Islet precursor cell (in vitro differentiated cells): ENCODE measurements around the gene FAM25G.
"Not testable (repeated sequence)": the region's sequence is repeated elsewhere in the genome, so short reads cannot be mapped to it uniquely, and the experiment has no call there.

Experiments
- DNase-seq: peaks from one replicate; pipeline ENCODE4 v3.0.0-alpha.2; 2018

FAM25G gene

DNA sequence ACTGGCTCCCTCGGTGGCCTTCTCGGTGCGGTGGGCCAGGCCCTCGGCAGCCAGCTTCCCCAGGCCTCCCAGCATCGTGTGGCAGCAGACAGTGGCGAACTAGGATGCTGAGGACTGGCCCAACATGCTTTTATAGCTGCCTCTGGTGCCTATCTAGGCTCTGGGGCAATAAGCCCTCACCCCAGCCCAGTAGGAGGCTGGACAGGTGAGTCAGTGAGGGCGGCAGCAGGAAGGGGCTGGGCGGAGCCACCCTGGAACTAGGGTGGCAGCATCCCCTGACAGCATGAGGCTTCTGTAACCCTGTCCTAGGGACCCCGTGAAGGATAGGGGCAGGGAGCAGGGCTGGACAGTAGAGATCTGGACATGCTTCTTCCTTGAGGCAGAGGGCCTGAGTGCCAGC, at the start of gene FAM25G:
FAM25G (minus strand) TSS at position 101 of the 400 bp plus-strand sequence; CDS start at position 75, 26 bp downstream.
- not testable (repeated sequence) for DNase-seq

DNA sequence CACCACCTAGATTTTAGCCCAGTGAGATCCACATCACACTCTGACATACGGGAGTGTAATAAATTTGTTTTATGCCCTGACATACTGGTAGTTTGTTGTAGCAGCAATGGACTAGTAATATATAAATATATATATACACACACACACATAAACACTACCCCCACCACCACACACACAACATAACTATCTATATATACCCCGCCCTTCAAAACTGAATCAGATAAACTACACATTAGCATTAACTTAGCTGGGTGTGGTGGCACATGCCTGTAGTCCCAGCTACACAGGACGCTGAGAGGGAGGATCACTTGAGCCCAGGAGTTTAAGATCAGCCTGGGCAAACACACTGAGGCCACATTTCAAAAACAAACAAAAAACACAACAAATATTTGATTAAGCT, 44.9 kb upstream of the FAM25G start:
- not testable (repeated sequence) for DNase-seq

DNA sequence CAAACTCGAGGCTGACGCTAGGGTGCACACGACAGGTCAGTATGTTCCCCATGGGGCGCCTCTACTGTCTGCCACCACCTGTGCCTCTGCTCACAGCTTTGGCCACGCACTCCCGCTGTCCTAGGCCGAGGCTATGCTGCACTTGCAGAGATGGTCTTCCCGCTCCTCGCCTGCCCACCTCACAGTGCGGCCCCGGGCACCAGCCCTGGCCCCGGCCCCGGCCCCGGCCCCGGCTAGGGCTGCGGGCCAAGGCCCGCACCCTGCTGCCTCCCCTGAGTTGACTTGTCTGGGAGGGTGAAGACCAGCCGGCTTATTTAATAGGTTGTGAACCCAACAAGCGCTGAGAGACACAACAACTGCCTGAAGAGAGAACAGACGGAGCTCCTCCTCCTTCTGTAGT, 32.0 kb upstream of the FAM25G start, which contains the start of gene AGAP9:
AGAP9 (minus strand) TSS at position 164 of the 400 bp plus-strand sequence; CDS start at position 52, 112 bp downstream.
- DNase-seq = not testable (repeated sequence)

DNA sequence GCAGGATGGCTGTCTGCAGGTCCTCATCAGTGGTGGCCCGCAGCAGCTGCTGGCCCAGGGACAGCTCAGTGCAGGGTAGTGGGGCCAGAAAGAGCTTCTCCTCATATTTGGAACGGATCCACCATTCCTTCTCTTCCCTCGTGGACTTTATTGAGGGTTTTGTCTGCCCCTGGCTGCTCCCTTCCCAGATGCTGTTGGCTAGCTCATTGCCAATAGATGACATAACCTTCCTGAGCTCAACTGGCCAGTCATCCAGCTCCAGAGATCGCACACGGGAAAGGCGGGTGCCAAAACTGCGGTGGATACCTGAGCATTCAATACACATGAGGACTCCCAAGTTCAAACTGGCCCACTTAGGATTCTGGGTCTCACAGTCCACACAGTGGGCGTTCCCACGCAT, 10.8 kb upstream of the FAM25G start:
- DNase-seq = not testable (repeated sequence)

DNA sequence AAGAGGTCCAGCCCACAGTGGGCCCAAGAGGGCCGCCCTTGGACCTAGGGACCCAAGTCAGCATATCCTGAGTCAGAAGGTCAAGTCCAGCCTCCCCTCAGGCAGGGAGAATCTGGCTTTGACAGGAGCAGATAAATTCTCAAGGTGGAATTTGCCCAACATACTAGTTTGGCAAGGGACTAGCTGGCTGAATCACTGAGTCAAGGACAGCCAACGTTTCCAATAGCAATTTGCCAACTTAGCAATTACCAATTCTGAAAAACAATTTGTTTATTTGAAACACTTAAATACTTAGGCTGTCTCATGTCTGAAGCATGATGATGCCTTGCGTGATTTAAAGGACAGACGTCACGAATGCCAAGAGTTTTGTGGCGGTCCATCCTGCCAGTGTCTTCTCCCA, 2.7 kb upstream of the FAM25G start:
- DNase-seq = not testable (repeated sequence)

DNA sequence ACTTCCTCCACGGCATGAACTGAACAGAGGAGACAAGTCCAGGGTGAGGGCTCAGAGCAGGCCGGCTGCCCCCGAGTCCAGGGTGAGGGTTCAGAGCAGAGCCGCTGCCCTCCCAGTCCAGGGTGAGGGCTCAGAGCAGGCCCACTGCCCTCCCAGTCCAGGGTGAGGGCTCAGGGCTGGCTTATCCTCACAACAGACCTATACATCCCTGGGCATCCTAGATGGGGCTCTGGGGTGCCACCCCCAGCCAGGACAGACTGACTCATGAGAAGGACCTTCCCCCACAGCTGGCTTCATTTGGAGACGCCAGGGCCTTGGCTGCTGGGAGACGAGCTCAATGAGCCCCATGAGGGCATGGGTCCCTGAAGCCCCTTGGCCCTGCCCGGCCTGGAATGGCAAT, 1.9 kb downstream of the FAM25G start:
- DNase-seq = not testable (repeated sequence)

DNA sequence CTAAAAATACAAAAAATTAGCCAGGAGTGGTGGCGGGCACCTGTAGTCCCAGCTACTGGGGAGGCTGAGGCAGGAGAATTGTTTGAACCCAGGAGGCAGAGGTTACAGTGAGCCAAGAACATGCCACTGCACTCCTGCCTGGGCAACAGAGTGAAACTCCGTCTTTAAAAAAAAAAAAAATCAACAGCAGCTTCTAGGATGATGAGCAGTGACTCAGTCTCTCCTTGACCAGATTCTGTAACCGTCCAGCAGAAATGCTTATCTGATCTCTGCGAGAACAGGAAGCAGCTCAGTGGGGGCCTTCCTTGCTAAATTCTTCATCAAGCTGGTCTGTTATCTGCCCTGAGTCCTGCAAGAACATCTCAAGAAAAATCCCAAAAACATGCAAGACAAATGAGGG, 5.6 kb downstream of the FAM25G start:
- peak; percentile 50 for DNase-seq

DNA sequence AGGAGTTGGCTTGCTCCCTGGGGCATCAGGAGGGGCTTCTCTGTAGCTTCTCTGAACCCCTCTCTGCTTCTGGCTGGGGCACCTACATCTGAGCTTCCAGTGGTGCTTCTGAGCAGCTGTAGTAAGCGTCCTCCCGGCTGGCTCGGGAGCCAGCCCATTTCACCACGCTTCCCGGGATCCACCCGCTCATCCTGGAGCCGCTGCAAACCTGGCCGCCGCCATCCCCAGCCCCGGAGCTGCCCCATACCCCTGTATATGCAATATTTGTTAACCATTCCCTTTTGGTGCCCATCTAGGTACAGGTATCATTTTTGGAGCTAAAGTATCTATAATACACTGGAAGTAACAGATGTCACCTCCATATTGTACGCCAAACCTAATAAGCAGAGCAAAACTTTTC, 6.7 kb downstream of the FAM25G start:
- DNase-seq = peak; percentile 24

DNA sequence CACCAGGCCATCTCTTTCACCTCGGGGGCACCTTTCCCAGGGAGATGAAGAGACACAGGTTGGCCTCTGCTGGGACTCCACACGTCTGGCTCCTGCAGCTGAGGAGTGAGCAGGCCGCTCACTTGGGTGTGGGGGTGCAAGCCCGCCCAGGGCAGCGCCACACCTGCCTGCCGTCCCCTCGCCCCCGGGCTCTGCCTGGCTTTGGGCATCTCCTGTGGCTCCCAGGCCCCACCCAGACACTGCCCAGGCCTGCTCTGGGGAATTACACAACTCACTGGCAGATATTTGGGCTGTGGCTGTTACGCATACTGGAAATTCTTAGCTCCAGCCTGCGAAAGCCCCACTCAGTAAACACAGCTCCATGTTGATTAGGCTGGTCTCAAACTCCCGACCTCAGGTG, 7.6 kb downstream of the FAM25G start, which contains the start of gene ANXA8:
ANXA8 (minus strand) TSS at position 193 of the 400 bp plus-strand sequence; CDS start at position 11, 182 bp downstream.
- peak; percentile 48 for DNase-seq

DNA sequence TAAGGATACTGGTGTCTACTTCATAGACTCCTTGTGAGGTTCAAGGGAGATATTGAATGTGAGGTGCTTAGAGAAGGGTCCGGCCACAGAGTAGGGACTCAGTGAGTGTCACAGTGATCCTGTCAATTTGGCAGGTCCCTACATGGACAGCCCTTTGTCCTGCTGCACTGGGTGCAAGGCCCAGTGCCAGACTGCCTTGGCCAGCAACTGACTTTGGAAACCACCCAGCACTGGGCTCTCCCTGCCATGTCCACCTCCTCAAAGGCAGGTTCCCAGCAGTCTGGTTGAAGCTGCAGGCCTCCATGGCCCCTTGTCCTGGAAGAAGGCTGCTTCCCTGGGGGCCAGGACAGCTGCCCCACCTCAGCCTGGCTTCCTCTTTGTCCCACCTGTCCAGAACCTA, 9.1 kb downstream of the FAM25G start:
- not testable (repeated sequence) for DNase-seq

DNA sequence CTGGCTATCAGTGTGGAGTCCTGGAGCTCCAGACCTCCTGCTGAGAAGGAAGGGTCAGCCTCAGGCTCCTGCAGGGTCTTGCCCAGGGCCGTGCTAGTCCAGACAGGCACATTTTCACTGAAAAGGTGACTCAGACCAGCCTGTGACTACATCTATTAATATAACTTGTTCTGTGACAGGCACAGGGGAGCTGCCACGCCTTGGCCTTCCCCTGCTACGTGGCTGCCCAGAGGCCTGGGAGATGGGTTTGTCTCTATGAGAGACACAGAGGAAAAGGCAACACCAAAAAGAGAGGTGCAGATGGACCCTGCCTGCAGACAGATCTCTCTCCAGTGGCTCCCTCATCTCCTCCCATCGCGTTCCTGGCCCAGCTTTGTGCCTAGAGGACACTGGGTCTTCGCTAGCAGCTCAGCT, 9.7 kb downstream of the FAM25G start:
- DNase-seq = peak; percentile 66

DNA sequence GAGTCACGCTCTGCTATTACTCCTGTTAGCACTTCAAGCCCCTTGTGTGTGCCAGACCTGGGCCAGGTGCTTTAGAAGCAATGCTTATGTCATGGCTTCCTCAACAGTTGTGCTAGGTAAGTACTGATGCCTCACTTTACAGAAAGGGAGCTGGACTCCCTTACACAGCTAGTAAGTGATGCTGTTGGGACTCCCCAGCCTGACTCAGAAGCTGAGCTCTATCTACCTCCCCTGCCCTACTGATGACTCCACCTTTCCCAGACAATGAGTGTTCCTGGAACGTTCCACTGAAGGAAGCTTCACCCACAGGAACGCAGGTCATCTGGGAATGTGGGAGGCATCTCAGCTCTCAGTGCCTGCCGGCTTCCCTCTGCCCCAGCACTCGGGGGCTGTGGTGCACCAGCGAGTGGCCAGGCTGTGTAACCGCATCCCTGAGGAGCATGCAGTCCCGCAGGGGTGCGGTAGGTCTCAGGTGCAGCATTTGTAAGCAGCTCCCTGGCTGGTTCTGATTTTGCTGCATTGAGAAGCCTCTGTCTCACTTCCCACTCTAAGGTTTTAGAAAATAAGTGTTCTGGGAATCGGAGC, 10.2 kb downstream of the FAM25G start:
- peak; percentile 96 for DNase-seq

DNA sequence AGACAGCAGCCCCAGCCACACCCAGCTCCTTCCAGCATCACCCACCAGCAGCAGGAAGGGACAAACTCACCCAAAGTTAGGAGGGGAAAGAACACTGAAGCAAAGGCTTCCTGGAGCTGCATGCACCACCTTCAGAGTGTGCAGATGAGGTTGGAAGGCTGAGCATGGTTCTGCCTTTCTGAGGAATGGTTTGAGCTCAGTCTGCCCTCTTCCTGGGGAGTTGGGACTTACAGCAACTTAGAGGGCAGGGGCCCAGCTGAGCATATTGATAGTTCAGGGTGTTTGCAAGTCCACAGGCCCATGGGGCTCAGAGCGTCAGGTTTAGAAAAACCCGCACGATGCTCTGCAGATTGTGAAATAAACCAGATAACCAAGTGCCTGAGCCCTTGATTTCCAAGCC, 11.4 kb downstream of the FAM25G start:
- not testable (repeated sequence) for DNase-seq

DNA sequence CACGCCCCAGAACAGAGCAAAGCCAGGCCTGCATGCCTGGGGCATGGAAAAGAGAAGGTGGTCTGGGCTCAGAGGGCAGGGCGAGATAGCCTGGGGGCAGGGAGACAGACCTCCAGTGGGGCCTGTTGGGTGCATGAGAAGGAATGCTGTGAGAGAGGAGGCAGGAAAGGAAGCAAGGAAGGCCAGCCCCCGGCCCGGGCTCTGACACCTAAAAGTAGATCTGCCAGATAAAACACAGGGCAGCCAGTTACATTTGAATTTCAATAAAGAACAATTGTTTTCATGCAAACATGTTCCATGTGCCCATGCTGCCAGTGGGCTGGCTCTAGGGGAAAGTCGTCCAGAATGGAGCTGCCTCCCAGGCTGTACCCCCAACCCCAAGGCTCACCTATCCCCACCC, 13.4 kb downstream of the FAM25G start:
- DNase-seq = peak; percentile 82

DNA sequence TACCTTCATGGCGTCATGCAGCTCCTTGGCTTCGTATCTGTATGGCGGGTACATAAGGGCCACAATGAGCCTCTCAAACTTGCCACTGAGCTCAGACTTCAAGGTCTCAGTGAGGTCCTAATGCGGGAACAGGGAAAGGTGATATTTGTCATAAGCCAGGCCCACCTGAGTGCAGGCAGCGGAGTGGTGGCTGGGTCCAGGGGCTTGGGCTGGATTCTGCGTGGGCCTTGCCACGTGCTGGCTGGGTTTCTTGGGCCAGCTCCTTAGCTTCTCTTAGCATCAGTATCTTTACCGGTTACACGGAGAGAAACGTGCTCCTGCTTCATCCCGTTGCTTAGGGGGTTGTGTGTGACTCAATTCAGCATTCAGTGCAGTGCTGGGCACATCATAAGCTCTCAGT, 14.4 kb downstream of the FAM25G start:
- DNase-seq = not testable (repeated sequence)

DNA sequence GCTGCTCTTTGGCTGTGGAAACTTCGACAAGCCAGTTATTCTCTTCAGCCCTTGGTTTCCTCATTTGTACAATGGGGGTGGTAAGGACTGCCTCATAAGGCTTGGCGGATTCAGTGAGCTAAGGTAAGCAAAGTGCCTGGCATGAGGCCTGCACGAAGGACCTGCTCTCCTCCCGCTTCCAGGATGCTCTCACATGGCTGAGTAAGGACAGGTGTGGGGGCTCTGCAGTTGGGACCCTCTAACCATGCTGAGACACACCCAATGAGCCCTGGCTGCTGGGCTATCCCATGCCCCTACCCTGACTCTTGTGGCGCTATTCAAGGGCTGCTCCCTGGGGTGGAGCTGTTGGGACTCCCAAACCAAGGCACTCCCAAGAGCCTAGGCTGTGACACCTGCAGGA, 16.4 kb downstream of the FAM25G start:
- DNase-seq = peak; percentile 27

DNA sequence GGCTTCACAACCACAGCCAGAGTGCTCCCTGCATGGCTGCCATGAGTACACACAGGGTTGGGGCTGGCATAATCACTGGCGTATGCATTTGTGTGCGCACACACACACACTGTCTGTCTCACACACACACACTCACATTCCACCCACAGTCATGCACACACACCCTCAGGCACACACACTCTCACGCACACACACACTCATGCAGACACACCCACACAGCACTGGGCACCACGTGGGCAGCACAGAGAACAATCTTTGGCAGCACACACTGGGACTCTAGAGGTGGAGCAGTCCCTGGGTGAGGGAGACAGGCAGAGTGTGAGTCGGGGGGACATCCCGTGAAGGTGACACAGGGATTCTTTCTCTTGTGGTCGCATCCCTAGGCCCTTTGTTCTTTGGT, 18.0 kb downstream of the FAM25G start:
- DNase-seq = not testable (repeated sequence)

DNA sequence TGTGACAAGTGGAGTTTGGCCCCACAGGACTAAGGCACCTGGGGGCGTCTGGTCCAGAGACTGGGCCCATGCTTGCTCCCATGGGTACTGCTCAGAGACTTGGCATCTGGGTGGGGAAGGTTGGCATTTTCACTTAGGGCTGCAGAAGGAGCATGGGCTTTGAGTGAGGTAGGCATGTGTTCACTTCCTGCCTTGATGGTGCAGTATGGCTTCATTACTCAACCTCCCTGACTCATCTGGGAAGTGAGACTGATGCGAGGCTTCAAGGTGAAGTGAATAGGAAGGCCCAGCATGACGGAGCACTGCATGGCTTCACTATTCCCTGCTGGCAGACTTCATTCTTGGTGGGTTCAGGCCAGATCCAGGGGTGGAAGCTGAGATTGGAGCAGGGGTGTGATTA, 18.9 kb downstream of the FAM25G start:
- not testable (repeated sequence) for DNase-seq

DNA sequence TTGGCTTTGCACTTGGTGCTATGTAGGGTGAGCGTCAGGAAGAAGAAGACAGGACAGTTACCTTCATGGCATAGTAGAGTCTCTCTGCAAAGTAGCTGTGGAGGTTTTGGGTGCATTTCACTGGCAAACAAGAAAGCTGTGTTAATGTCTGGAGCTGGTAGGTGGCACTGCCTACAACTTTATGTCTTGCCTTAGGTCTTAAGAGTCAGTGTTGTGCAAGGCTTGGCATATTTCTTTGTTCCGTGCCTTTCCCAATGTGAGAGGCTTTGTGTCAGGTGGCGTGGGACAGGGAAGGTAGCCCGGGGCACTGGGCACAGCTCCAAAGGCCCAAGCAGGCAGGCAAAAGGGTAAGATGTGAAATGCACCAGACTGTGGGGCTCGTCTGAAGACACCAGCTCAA, 19.4 kb downstream of the FAM25G start:
- not testable (repeated sequence) for DNase-seq

DNA sequence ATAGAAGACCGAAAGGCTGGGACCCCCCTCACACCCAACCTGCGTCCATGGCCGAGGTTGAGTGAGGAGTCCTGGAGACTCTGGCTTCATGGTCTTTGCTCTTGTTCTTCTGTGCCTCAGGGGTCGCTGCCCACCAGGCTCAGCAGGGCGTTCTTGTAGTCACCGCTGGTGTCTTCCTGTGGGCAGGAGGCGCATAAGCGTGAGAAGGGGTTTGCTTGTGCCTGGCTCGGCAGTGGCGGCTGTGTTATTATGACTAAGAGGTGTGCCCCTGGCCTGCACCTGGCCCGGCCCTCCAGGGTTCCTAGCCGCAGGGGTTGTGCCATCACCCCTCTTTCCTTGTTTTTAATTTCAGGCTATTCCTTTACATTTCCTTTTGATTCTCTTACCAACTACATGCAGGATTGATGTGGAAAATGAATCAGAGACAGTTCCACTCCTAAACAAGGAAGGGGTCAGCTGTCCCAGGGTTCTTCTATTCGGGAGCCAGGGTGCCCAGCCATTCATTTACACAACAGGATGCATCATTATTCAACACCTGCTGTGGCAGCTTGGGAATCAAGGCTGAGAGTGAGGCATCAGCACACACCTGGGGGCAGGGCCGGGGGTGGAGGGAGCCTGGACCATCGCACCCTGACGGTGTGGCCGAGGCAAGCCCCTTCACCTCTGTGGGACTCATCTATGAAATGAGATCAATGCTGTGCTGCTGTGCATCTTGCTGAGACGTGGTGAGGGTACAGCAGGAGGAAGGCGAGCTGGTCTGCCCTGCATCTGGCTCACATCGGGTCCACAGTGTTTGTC, 22.6 kb downstream of the FAM25G start:
- DNase-seq = not testable (repeated sequence)

DNA sequence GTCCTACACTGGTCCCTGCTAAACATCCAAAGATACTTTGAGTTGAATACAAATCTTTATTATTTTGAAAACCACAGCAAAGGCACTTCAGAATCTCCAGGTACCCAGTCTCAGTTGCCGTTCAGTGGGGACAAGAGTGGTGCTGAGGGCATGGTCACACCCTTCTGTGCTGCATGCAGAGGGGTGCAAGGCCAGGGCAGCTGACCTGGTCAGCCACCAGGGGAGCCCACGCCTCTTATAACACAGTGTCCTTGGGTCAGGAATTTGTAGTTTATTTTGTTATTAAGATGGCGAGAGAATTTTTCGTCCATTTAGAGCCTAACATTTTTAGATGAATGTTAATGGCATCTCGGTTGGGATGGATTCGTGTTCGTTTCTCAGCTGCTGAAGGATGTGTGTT, 23.5 kb downstream of the FAM25G start:
- DNase-seq = not testable (repeated sequence)

DNA sequence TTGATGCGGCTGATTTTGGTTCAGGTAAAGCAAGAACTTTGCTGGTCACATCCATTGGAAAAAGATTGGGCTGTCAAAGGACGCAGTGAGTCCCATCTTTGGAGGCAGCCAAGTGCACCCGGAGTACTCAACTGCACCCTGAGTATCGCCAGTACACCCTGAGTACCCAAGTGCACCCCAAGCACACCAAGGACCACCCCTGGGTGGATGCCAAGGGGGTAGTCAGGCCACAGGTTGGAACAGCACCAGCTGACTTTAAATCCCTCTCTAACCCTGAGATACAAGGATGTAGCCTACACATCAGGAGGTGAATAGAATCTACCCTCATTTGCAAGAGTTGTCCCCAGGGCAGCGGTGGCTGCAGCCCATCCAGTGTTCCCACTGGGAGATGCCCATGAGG, 24.0 kb downstream of the FAM25G start:
- DNase-seq = not testable (repeated sequence)

DNA sequence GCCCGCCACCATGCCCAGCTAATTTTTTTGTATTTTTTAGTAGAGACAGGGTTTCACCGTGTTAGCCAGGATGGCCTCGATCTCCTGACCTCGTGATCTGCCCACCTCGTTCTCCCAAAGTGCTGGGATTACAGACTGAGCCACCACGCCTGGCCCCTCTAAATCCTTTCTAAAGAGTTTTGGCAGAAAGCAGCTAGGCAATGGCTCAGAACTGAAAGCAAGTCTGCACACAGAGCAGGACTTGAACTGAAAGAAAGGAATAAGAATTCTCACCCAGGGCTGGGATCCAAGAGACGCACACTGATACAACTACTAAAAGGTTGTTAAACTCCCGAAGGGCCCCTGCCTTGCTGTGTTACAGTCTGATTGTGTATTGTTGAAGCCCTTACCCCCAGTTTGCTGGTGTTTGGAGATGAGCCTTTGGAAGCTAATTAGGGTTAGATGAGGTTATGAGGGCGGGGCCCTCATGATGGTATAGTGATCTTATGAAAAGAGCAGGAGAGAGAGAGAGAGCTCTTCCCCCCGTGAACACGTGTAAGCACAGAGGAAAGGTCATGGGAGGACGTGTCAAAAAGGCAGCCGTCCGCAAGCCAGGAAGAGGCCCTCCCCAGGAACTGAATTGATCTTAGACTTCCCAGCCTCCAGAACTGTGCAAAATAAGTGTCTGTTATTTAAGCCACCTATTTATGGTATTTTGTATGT, 26.1 kb downstream of the FAM25G start:
- peak; percentile 23 for DNase-seq
